DMS79 treated with DMSO at 0.1 percent for 48 hours (cell line): ENCODE results near the gene TOGARAM1.

Experiments used
- DNase-seq: peaks from one replicate; lab custom pipeline; 2025; lab: John Stamatoyannopoulos, UW

The TOGARAM1 gene, protein sequence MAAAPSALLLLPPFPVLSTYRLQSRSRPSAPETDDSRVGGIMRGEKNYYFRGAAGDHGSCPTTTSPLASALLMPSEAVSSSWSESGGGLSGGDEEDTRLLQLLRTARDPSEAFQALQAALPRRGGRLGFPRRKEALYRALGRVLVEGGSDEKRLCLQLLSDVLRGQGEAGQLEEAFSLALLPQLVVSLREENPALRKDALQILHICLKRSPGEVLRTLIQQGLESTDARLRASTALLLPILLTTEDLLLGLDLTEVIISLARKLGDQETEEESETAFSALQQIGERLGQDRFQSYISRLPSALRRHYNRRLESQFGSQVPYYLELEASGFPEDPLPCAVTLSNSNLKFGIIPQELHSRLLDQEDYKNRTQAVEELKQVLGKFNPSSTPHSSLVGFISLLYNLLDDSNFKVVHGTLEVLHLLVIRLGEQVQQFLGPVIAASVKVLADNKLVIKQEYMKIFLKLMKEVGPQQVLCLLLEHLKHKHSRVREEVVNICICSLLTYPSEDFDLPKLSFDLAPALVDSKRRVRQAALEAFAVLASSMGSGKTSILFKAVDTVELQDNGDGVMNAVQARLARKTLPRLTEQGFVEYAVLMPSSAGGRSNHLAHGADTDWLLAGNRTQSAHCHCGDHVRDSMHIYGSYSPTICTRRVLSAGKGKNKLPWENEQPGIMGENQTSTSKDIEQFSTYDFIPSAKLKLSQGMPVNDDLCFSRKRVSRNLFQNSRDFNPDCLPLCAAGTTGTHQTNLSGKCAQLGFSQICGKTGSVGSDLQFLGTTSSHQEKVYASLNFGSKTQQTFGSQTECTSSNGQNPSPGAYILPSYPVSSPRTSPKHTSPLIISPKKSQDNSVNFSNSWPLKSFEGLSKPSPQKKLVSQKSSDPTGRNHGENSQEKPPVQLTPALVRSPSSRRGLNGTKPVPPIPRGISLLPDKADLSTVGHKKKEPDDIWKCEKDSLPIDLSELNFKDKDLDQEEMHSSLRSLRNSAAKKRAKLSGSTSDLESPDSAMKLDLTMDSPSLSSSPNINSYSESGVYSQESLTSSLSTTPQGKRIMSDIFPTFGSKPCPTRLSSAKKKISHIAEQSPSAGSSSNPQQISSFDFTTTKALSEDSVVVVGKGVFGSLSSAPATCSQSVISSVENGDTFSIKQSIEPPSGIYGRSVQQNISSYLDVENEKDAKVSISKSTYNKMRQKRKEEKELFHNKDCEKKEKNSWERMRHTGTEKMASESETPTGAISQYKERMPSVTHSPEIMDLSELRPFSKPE (N-terminal part only)

DNA sequence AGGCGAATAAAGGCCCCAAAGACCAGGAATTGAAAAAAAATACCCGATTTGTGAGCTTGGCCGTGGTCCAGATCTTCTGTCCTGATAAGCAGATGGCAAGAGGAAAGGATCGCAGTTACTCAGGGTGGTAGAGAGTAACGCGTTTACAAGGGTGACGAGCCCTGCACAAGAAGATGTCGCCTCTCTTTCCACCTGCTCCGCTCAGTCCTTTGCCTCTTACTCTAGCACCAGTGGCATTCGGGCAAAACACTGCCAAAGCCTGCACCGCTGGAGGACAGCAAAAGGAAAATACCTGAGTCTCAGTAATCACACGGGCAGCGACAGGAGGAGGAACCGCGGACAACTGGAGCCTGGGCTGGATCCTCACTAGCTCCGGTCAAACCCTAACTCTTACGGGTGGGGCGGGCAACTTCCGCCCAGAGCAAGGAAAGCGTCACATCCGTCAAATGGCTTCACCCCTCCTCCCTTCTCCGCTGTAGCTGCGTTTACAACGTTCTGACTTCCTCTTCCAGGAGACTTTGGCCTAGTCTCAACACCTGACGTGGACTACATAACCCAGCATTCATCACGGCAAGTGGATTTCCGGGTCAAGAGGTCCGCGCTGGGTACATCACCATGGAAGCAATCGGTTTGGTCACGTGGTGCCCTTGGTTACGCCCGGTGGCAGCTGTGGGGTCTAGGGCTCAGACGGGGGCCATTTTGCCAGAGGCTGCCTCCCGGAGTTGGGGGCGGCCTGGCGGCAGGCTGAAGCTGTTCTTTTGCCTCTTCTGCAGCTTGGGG, at the start of gene TOGARAM1, which contains the start of gene KLHL28:
Gene TOGARAM1, plus strand, starts transcription at position 637 of the 780 bp plus-strand sequence. CDS start 232 bp downstream, outside the sequence.
Gene KLHL28, minus strand, starts transcription at position 394 of the 780 bp plus-strand sequence. CDS start 16,019 bp downstream, outside the sequence.
- peak; percentile 100 for DNase-seq

- DNase-seq = no peak
Measured at GRCh38 chr14:44914849-44915248, 47.1 kb upstream of the TOGARAM1 start.

GRCh38 chr14:44928793-44929192, 33.2 kb upstream of the TOGARAM1 start:
- no peak for DNase-seq

- DNase-seq = no peak
Measured at GRCh38 chr14:44935155-44935554, 26.8 kb upstream of the TOGARAM1 start.

DNA sequence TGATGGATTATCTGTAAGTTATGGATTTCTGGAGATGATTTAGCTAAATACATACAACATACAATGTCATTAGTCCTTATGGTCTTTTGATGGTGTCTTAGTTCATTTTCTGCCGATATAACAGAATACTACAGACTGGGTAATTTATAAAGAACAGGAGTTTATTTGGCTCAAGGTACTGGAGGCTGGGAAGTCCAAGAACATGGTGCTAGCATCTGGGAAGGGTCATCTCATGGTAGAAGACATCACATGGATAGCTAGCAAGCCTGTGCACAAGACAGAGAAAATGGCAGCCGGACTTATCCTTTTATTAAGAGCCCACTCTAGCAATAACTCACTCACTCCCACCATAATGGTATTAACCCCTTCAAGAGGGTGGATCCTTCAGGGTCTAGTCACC, 24.4 kb upstream of the TOGARAM1 start:
- DNase-seq = no peak

GRCh38 chr14:44940211-44940610, 21.8 kb upstream of the TOGARAM1 start:
- no peak for DNase-seq

- DNase-seq = no peak
Measured at GRCh38 chr14:44940944-44941343, 21.0 kb upstream of the TOGARAM1 start.

GRCh38 chr14:44941591-44941990, 20.4 kb upstream of the TOGARAM1 start:
- no peak for DNase-seq

GRCh38 chr14:44942436-44942835, 19.6 kb upstream of the TOGARAM1 start:
- no peak for DNase-seq

DNA sequence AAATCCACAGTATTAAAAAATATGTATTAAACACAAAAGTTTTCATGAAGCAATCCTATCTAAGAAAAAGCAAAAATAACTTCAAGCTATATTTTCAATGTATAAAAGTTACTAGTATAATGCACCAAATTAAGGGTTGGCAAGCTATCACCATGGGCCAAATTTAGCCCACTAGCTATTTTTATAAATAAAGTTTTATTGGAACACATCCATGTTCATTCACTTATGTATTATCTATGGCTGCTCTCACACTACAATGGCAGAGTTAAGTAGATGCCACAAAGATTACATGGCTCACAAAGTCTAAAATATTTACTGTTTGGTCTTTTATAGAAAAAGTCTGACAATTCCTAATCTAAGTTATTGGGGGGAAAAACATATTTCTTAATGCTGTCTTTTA, 17.9 kb upstream of the TOGARAM1 start:
- DNase-seq = no peak

DNA sequence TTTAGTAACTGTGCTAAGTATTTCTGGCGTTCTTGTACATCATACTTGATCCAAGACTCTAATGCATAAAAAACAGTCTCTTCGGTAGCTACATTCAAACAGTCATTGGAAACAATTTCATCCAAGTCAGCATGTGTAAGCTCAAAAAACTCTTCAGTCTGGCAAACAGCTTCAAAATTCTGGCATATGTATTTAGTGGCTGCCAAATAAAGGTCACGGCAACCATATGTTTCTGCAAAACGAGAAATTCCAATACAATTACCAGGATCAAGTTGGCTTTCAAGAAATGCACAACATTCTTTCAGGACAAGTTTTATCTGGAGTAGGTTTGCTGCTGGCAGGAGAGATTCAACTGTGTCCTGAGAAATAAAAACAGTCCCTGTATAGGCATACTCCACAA, 16.7 kb upstream of the TOGARAM1 start:
- DNase-seq = no peak

DNA sequence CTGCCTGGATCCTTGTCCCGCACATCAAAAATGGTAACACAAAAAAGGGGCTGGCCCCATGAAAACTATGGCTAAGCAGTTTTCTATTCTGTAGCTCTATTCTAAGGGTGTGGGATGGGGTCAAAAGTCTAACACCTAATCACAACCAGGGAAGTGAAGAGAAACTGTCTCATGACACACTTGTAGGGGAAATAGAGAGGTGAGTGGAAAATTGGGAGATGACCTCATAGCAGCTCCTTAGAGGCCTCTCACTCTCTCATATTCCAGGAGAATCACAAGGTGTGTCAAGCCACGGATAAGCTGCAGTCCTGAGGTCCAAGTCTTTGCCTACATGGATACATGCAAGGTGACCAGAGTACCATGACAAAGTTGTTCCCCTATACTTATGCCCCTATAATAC, 10.9 kb upstream of the TOGARAM1 start:
- no peak for DNase-seq

DNA sequence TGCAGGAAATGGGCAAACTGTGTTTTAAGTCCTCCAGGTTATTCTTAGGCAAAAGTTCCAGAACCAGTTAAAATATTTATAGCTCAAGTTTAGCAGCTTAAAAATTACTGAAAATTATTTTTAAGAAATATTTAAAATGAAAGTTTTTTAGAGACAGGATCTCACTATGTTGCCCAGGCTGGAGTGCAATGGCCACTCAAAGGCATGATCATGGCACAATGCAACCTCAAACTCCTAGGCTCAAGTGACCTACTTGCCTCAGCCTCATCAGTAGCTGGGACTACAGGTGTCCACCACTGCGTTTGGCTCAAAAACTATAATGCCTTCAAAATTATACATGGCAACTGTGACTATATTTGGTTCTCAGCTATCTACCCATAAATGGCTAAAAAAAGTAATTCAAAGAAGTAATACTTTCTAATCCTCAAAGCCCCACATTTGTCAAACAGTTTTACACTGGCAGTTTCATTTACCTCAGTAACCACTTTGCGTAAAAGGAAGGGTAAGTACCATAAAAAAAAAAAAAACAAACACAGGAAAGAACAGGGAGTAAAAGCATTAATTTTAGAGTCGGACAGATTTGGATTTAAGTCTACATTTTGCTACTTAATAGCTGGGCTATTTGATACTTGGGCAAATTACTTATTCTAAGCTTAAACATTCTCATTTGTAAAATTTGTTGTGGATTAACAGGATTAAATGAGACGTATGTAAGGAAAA, 9.4 kb upstream of the TOGARAM1 start:
- no peak for DNase-seq

- no peak for DNase-seq
Measured at GRCh38 chr14:44954750-44955149, 7.2 kb upstream of the TOGARAM1 start.

DNA sequence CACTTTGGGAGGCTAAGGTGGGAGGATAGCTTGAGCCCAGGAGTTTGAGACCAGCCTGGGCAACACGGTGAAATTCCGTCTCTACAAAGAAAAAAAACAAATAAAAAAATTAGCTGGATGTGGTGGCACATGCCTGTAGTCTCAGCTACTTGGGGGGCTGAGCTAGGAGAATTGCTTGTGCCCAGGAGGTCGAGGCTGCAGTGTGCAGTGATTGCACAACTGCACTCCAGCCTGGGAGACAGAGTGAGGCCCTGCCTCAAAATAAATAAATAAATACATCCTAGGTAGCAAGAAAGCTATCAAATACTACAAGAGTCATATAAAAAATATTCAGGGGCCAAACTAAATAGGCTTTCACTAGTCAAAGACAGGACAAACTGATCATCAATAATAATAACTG, 6.5 kb upstream of the TOGARAM1 start:
- DNase-seq = no peak

- DNase-seq = no peak
Measured at GRCh38 chr14:44956866-44957265, 5.1 kb upstream of the TOGARAM1 start.

DNA sequence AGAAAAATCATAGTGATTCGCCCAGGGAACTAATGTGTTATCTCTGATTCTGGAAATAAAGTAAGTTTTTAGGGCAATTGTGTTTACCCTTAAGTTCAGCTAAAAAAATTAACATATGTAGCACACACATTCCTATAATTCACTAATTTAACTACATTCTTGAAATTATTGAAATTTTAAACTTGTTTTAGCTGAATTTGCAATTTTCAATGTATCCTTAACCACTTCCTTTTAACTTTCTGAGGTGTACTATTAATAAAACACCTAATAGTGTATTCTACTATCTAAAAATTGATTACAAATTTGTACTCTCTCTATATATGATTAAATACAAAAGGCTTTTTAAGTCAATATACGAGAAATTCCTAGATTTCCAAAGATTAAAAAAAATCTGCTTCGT, 2.5 kb upstream of the TOGARAM1 start:
- no peak for DNase-seq

DNA sequence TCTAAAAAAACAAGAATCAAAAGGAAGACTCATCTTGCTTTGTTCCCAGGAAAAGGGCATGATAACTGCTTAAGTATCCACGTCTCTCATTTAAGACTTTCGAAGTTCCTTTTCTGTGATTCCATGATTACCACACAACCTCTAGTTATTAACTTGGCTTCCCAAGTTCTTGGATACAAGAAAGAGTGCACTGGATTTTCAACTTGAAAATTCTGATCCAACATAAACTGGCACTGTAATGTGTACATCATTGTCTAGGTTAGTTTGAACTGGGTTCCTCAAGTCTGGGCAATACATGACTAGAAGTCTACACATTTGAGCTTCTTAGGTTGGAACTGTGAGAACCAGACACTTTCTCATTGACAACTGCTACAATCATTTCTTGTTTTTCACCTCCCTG, 1.8 kb upstream of the TOGARAM1 start:
- DNase-seq = no peak

GRCh38 chr14:44960646-44961045, 1.3 kb upstream of the TOGARAM1 start:
- no peak for DNase-seq

DNA sequence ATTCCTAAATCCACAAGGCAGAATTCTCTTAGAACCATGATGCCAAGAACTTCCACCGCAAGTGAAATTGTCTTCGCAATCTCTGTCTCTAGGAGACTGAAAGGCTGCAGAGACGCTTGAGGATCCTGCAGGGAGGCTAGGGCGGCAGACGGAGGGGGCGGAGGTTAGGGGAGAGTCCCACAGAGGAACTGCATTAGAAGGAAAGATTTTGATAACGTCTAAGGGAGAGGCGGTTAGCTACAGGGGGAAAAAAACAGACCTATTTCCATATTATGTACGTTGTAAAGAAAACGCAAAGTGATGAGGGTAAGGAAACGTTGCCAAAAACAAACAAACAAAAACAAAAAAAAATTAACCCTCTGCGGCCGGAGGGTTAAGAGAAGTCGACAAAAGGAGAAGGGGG, 838 bp upstream of the TOGARAM1 start:
- DNase-seq = peak; percentile 86
